SK-N-SH (cell line): ENCODE results near the gene BCO2.

Experiments
- EP300 ChIP-seq, 2 experiments: IDR thresholded peaks; 2 replicates each; pipeline versions ENCODE4 v1.4.0 to v1.6.1; 2012; ENCODE audit warnings: borderline replicate concordance in 1 of 2, low read depth in 1 of 2, low read length in 1 of 2
- GABPA ChIP-seq: IDR thresholded peaks from 2 replicates; pipeline ENCODE4 v1.4.0; 2012; ENCODE audit warnings: low read depth, mild to moderate bottlenecking
- PBX3 ChIP-seq: IDR thresholded peaks from 2 replicates; pipeline ENCODE4; 2012
- POLR2AphosphoS5 ChIP-seq: IDR thresholded peaks from 2 replicates; pipeline ENCODE4 v1.6.1; 2012; ENCODE audit warnings: low read depth, low read length
- TAF1 ChIP-seq: IDR thresholded peaks from 2 replicates; pipeline ENCODE4 v1.6.1; 2012; ENCODE audit warnings: low read depth, mild to moderate bottlenecking, low read length, moderate library complexity, borderline replicate concordance
- TCF12 ChIP-seq: IDR thresholded peaks from 2 replicates; pipeline ENCODE4 v1.4.0; 2012
- TEAD4 ChIP-seq: IDR thresholded peaks from 2 replicates; pipeline ENCODE4 v1.4.0; 2012; ENCODE audit warnings: mild to moderate bottlenecking, borderline replicate concordance; ENCODE audit not compliant: insufficient read depth
- USF2 ChIP-seq: fragments of 150-350 bp; IDR thresholded peaks from 2 replicates; pipeline ENCODE4 v1.6.1; 2017; ENCODE audit warnings: antibody characterized with exemption, low read length, low read depth, borderline replicate concordance
- TF ChIP-seq, protein P1 (sequence below): IDR thresholded peaks from 2 replicates; pipeline ENCODE4 v1.4.0; 2012; ENCODE audit warnings: low read depth, borderline replicate concordance
- TF ChIP-seq, protein P2 (sequence below): fragments of 200-600 bp; sonication (generic); IDR thresholded peaks from 2 replicates; pipeline ENCODE4 v1.6.1; 2017; ENCODE audit warnings: antibody characterized with exemption, mild to moderate bottlenecking, moderate library complexity

GRCh38 chr11:112143597-112143996 is 31.7 kb upstream of the BCO2 start:
- TF ChIP-seq, protein P1, sequence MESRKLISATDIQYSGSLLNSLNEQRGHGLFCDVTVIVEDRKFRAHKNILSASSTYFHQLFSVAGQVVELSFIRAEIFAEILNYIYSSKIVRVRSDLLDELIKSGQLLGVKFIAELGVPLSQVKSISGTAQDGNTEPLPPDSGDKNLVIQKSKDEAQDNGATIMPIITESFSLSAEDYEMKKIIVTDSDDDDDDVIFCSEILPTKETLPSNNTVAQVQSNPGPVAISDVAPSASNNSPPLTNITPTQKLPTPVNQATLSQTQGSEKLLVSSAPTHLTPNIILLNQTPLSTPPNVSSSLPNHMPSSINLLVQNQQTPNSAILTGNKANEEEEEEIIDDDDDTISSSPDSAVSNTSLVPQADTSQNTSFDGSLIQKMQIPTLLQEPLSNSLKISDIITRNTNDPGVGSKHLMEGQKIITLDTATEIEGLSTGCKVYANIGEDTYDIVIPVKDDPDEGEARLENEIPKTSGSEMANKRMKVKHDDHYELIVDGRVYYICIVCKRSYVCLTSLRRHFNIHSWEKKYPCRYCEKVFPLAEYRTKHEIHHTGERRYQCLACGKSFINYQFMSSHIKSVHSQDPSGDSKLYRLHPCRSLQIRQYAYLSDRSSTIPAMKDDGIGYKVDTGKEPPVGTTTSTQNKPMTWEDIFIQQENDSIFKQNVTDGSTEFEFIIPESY = no peak
- TF ChIP-seq PBX3 (no peak), POLR2AphosphoS5 (no peak), TEAD4 (no peak), TAF1 (no peak), USF2 (no peak), GABPA (no peak), TCF12 (no peak), EP300 (IDR thresholded peaks at IDR 0.05; ENCODE audit: borderline replicate concordance in 1 of 2, low read depth in 1 of 2, low read length in 1 of 2) (no peak)
- TF ChIP-seq, protein P2, sequence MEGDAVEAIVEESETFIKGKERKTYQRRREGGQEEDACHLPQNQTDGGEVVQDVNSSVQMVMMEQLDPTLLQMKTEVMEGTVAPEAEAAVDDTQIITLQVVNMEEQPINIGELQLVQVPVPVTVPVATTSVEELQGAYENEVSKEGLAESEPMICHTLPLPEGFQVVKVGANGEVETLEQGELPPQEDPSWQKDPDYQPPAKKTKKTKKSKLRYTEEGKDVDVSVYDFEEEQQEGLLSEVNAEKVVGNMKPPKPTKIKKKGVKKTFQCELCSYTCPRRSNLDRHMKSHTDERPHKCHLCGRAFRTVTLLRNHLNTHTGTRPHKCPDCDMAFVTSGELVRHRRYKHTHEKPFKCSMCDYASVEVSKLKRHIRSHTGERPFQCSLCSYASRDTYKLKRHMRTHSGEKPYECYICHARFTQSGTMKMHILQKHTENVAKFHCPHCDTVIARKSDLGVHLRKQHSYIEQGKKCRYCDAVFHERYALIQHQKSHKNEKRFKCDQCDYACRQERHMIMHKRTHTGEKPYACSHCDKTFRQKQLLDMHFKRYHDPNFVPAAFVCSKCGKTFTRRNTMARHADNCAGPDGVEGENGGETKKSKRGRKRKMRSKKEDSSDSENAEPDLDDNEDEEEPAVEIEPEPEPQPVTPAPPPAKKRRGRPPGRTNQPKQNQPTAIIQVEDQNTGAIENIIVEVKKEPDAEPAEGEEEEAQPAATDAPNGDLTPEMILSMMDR = no peak
